ENCODE results near the gene KDM4C. TPM values are rescaled to one million over a fixed set of nuclear protein-coding genes. Genes with fewer than 3 reads are reported as not detected.
"Not testable (repeated sequence)": the region's sequence is repeated elsewhere in the genome, so short reads cannot be mapped to it uniquely, and the experiment has no call there.

KDM4C gene
- total RNA-seq, 1 donor from 2014 or later = 57.4 TPM

DNA sequence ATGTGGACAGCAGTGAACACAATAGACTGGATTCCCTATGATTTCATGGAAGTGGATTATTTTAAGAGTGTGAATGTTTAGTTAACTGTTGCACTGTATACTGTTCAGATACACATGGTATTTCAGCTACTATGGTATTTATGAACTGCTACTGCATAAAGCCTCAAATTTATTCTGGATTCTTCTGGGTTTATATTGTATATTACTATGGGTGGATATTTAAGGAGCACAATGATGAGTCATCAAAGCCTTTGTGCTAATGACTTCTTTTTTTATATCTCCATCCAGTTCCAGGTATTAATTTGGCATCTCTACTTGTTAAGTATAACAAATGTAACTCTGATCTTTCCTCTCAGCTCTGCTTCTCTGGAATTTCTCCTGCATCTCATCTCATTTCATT lies 6.8 kb downstream of the KDM4C start:
- DNase-seq = no peak

- DNase-seq = no peak
Measured at GRCh38 chr9:6764950-6765349, 7.2 kb downstream of the KDM4C start.

DNA sequence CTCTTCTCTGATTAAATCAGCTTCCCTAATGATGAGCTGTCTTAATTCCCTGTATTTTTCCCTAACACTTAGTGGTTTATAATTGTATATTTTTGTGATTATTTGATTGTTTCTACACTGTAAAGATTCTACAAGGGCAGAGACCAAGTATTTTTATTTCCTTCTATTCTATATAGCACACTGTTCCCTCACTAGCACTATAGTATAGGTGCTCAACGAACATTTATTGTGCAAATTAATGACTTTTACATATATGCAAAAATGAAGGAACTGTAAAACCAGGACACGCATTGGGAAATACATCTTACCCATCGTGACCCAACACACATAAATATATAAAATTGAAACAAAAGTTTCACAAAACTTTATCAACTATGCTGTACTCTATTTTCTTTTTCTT lies 7.6 kb downstream of the KDM4C start:
- DNase-seq = no peak

DNA sequence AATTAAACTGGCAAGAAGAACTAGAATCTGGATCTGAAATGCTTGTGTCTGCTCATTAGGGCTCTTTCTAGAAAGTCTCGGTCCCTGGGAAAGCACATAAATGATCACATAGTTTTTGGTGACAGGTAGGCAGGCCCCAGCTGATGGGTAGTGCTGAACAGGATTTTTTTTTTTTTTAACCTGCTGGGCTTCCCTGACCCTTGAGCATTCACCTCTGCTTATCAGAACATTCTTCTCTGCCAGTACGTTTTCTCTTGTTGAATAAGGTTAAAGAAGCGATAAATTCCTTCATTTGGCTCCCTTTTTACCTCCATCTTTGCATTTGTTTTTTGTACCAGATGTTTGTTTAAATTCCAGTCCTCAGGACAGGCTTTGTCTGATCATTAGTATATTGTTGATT lies 8.8 kb downstream of the KDM4C start:
- DNase-seq = no peak

GRCh38 chr9:6768587-6768986 lies 10.8 kb downstream of the KDM4C start:
- DNase-seq = not testable (repeated sequence)

- DNase-seq = no peak
Measured at GRCh38 chr9:6771722-6772121, 13.9 kb downstream of the KDM4C start.

DNA sequence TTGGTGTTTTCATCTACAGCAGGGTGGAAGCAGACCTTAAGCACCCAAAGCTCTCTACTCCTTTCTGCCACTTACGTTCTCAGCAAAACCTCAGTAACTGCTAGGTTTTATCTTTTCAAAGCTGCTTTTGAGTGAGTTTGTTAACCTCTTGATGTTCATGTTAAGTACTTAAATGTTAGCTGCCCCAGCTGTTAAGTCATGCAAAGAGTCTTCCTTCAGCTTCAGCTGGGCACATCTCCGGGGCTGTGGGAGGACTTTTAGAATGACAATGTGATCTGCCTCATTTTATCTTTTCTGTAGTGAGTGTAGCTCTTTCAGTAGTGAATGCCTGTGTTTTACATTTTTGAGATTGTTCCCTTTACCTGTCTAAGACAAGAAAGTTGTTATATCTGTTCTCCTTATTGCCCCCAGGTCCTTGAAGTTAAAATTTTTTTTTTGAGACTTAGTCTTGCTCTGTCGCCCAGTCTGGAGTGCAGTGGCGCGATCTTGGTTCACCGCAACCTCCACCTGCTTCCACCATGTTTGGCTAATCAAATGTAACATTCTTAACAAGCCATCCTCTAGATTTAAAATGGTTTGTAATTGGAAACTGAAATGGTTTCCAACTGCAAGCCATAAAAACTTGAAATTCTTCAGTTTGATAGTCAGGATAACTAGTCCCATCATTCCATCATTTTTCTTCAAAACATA lies 19.6 kb downstream of the KDM4C start:
- no peak for DNase-seq

DNA sequence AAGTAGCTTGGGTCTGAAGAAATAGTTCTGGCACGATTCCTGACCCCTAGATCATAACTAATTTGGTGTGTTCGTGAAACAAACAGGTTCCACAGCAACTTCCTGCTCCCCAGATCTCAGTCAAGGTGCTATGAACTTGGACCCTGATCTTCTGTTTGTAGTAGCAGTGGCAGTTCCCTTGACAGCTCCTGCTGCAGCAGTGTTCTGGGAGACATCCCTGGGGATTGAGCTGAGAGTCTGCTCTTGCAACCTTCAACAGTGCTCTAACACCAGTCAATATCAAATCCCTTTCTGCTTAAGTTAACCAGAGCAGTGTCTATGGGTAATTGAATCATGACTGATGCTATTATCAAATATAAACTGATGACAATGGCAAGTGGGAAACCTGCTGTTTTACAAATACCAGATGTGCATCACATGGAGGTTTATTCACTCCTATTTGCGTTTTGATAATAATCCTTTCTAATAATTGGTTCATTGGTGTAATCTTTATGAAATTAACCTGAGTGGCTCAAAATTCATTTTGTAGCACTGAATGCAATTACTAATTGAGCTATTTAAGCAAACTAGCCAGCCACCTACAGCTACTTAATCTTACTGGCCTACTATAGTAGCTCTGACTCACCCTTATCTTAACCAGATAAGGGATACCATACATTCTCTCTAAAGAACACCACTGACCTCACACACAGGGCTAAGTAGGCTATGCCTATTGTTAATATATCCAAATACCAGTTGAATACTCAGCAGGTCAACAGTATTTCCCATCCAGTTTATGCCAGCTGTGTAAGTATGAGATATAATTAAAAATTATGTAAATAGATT lies 21.9 kb downstream of the KDM4C start:
- no peak for DNase-seq

DNA sequence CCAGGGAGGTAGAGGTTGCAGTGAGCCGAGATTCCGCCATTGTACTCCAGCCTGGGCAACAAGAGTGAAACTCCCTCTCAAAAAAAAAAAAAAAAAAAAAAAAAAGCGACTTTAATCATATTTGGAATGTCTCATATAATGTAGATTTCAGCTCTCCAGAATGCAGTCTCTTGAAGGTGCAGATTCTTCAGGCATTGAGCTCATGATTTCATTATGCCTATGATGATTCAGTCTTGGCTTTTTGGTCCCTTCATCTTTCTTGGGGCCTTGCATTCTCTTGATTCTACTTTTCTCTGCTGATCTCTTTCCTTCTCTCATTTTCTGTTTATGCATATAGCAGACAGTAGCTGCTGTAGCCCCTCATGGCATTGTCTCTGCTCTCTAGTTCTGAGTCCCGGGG lies 22.9 kb downstream of the KDM4C start:
- no peak for DNase-seq

- peak; percentile 6 for DNase-seq
Measured at GRCh38 chr9:6781476-6781875, 23.7 kb downstream of the KDM4C start.

DNA sequence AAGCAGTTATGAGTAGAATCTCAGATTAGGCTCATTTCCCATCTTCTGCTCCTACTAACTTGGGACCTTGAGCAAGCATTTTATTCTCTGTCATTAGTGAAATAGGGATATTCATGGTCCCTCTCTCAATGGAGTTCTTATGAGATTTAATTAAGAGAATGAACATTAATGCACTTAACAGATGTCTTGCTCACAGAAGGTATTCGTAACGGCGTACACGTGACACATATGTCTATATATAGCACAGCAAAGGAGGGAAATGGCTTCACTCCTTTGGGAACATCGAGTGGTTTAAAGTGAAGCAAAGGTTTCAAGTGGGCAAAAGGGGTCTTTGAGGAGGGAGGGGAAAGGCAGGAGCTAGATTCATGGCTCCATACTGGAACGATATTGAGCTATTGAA lies 24.6 kb downstream of the KDM4C start:
- DNase-seq = no peak

DNA sequence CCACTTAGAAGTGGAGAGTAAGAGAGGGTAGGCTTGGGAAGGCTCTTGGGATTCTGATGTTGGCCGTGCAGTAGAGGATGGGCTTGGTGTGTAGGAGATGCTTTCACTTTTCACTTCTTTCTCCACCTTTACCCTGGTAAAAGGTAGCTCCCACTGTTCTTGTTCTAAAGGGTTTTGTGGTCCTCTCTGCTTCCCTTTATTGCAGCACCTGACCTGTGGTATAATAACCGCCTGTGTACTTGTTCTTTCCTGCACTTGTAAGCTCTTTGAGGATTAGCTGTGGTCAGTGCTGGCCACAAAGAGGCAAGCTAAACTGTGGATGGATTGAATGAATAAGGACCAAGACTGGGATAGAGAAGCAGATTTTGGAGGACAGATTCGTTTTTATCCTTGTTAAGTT lies 25.2 kb downstream of the KDM4C start:
- DNase-seq = no peak

DNA sequence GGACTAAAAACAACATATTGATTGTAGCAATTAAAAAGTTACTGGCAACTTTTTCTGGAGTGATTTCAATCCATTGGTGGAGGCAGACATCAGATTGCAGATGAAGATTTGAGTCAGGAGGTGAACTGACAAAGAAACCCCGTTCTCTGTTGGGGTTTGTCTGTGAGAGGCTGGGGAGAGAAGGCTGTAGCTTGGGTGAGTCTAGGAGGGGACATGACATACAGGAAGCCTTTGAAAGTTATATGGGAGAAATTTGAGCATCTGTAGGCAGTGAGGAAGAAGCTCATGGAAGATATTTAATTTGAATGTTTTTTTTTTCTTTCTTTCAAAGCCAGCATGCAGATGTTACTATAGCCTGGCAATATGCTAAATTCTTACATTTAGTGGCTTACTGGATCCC lies 26.0 kb downstream of the KDM4C start:
- no peak for DNase-seq

GRCh38 chr9:6785682-6786081 lies 27.9 kb downstream of the KDM4C start:
- DNase-seq = no peak

DNA sequence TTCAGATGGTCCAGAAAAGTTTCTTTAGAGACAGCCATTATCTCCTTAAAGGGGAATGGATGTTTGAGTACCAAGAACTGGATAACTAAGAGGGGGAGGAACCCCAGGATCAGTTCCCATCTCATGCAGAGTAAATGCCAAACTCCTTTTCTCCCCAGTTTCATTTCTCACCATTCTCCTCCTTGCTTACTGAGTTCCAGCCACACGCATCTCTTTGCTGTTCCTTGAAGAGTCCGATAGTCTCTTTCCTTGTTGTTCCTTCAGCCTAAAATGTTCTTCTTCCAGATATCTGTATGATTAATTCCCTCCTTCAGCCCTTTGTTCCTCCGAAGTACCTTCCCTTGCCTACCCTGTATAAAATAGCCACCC lies 30.0 kb downstream of the KDM4C start:
- no peak for DNase-seq

GRCh38 chr9:6788162-6789016 lies 30.6 kb downstream of the KDM4C start:
- peak; percentile 34 for DNase-seq

DNA sequence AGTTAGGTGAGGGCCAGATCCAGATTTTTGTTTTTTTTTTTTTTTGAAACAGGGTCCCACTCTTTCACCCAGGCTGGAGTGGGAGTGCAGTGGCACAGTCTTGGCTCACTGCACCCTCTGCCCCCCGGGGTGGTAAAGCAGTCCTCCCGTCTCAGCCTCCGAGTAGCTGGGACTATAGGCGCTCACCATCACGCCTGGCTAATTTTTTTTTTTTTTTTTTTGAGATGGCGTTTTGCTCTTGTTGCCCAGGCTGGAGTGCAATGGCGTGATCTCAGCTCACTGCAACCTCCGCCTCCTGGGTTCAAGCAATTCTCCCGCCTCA lies 31.2 kb downstream of the KDM4C start:
- DNase-seq = not testable (repeated sequence)

DNA sequence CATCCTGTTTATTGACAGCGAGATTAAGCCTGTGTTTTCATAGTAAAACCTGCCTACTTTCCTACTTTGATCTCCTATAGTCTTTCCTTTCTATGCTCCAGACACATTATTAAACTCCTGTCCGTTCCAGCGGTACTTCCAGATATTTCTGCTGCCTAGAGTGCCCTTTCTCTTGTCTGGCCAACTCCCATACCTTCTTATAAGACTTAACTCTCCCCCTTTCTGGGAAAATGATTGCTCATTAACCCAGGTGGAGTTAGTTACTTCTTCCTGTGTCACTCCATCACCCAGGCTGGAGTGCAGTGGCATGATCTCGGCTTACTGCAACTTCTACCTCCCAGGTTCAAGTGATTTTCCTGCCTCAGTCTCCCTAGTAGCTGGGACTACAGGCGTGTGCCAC lies 33.1 kb downstream of the KDM4C start:
- no peak for DNase-seq

DNA sequence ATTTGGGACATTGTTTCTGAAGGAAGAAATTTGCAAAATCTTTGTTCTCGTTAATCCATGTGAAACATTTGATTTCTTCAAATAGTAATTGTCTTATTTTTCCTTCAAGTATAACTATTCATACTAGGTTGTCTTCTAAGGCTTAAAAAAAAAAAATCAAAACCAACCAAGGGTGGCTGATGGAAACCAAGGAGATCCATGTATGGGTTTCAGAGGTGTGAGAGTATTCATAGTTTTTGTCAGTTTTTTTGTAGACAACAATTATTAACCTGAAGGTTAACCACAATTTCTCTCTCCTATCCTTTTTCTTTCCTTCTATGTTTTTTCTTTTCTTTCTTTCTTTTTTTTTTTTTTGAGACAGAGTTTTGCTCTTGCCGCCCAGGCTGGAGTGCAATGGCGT lies 35.4 kb downstream of the KDM4C start:
- no peak for DNase-seq

DNA sequence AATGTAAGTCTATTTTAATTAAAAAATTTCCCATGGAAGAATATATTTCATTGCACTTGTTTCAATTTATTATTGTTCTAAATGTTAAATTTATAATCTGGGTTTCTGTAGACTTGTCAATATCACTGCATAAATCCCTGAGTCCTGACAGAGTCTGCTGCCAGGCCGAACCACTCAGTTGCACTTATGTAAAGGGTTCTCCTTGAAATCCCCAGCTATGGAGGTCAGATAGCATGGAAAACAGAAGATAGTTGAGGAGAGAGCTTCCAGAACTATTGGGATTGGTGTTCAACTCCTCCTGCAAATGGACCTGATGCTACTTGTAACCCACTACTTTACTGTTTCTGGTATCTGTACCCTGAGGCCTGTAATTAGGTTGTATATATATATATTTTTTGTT lies 37.2 kb downstream of the KDM4C start:
- no peak for DNase-seq

GRCh38 chr9:6802926-6803325 lies 45.2 kb downstream of the KDM4C start:
- no peak for DNase-seq

- DNase-seq = peak; percentile 30
Measured at GRCh38 chr9:6805532-6805931, 47.8 kb downstream of the KDM4C start.

- not testable (repeated sequence) for DNase-seq
Measured at GRCh38 chr9:6806318-6806717, 48.5 kb downstream of the KDM4C start.
